Measurements from ENCODE around the gene LARP1.
"Not testable (repeated sequence)": the region's sequence is repeated elsewhere in the genome, so short reads cannot be mapped to it uniquely, and the experiment has no call there.

LARP1 gene

GRCh38 chr5:154834053-154834452, 78.9 kb downstream of the LARP1 start:
- H3K36me3 ChIP-seq (ENCODE audit: insufficient read depth, low read length): peaks cover 22% of the 10 kb centered on the region
- H3K9ac ChIP-seq (ENCODE audit: low read depth, low read length): no peak overlapping the region

GRCh38 chr5:154835701-154836052, 80.5 kb downstream of the LARP1 start:
- H3K9me3 ChIP-seq (replicated peaks; ENCODE audit: low read length); H3K4me3 ChIP-seq (ENCODE audit: low read length); H3K27me3 ChIP-seq (ENCODE audit: control insufficient read depth, insufficient read depth, low read length): not testable (repeated sequence)
- H3K4me2 ChIP-seq (ENCODE audit: low read length): peak overlapping the region; percentile 35
- H3K9ac ChIP-seq (ENCODE audit: low read depth, low read length): peak overlapping the region; percentile 28
- H3K4me1 ChIP-seq (ENCODE audit: control insufficient read depth, insufficient read depth, low read length): peaks cover 20% of the 10 kb centered on the region
- peaks cover 22% of the 10 kb centered on the region for H3K36me3 ChIP-seq (ENCODE audit: insufficient read depth, low read length)

More at GRCh38 chr5:154834053-154834452, 78.9 kb downstream of the LARP1 start:
- Histone ChIP-seq H3K9me3 (replicated peaks; ENCODE audit: low read length) (no peaks in the 10 kb centered on the region), H3K4me3 (ENCODE audit: low read length) (no peak overlapping the region), H3K4me1 (ENCODE audit: control insufficient read depth, insufficient read depth, low read length) (peaks cover 36% of the 10 kb centered on the region), H3K4me2 (ENCODE audit: low read length) (no peak overlapping the region), H3K27me3 (ENCODE audit: control insufficient read depth, insufficient read depth, low read length) (no peaks in the 10 kb centered on the region)

GRCh38 chr5:154836225-154836624, 81.0 kb downstream of the LARP1 start:
- Histone ChIP-seq H3K36me3 (ENCODE audit: insufficient read depth, low read length) (peaks cover 21% of the 10 kb centered on the region), H3K4me2 (ENCODE audit: low read length) (no peak overlapping the region), H3K4me3 (ENCODE audit: low read length) (no peak overlapping the region), H3K9ac (ENCODE audit: low read depth, low read length) (no peak overlapping the region), H3K9me3 (replicated peaks; ENCODE audit: low read length) (no peaks in the 10 kb centered on the region), H3K4me1 (ENCODE audit: control insufficient read depth, insufficient read depth, low read length) (peaks cover 17% of the 10 kb centered on the region), H3K27me3 (ENCODE audit: control insufficient read depth, insufficient read depth, low read length) (no peaks in the 10 kb centered on the region)

GRCh38 chr5:154837009-154837901, 82.1 kb downstream of the LARP1 start:
- Histone ChIP-seq H3K27me3 (ENCODE audit: control insufficient read depth, insufficient read depth, low read length) (no peaks in the 10 kb centered on the region), H3K4me2 (ENCODE audit: low read length) (no peak overlapping the region), H3K9me3 (replicated peaks; ENCODE audit: low read length) (no peaks in the 10 kb centered on the region), H3K36me3 (ENCODE audit: insufficient read depth, low read length) (peaks cover 15% of the 10 kb centered on the region), H3K4me3 (ENCODE audit: low read length) (no peak overlapping the region), H3K9ac (ENCODE audit: low read depth, low read length) (no peak overlapping the region), H3K4me1 (ENCODE audit: control insufficient read depth, insufficient read depth, low read length) (peaks cover 17% of the 10 kb centered on the region)

GRCh38 chr5:154840435-154841272, 85.5 kb downstream of the LARP1 start:
- peaks cover 10% of the 10 kb centered on the region for H3K36me3 ChIP-seq (ENCODE audit: insufficient read depth, low read length)
- no peaks in the 10 kb centered on the region for H3K9me3 ChIP-seq (replicated peaks; ENCODE audit: low read length)
- no peak overlapping the region for H3K4me2 ChIP-seq (ENCODE audit: low read length)

GRCh38 chr5:154841273-154841661, 86.1 kb downstream of the LARP1 start:
- no peaks in the 10 kb centered on the region for H3K27me3 ChIP-seq (ENCODE audit: control insufficient read depth, insufficient read depth, low read length)
- H3K9ac ChIP-seq (ENCODE audit: low read depth, low read length): no peak overlapping the region
- peaks cover 7% of the 10 kb centered on the region for H3K36me3 ChIP-seq (ENCODE audit: insufficient read depth, low read length)
- no peak overlapping the region for H3K4me3 ChIP-seq (ENCODE audit: low read length)
- peaks cover under 1% of the 10 kb centered on the region for H3K4me1 ChIP-seq (ENCODE audit: control insufficient read depth, insufficient read depth, low read length)
- H3K9me3 ChIP-seq (replicated peaks; ENCODE audit: low read length): no peaks in the 10 kb centered on the region
- H3K4me2 ChIP-seq (ENCODE audit: low read length): no peak overlapping the region

More at GRCh38 chr5:154840435-154841272, 85.5 kb downstream of the LARP1 start:
- Histone ChIP-seq H3K4me3 (ENCODE audit: low read length) (no peak overlapping the region), H3K27me3 (ENCODE audit: control insufficient read depth, insufficient read depth, low read length) (no peaks in the 10 kb centered on the region), H3K4me1 (ENCODE audit: control insufficient read depth, insufficient read depth, low read length) (peaks cover 6% of the 10 kb centered on the region), H3K9ac (ENCODE audit: low read depth, low read length) (no peak overlapping the region)

GRCh38 chr5:154842689-154843530, 87.7 kb downstream of the LARP1 start:
- no peaks in the 10 kb centered on the region for H3K4me1 ChIP-seq (ENCODE audit: control insufficient read depth, insufficient read depth, low read length)
- no peak overlapping the region for H3K9ac ChIP-seq (ENCODE audit: low read depth, low read length)

GRCh38 chr5:154844809-154845208, 89.6 kb downstream of the LARP1 start:
- H3K4me3 ChIP-seq (ENCODE audit: low read length): no peak overlapping the region
- no peaks in the 10 kb centered on the region for H3K36me3 ChIP-seq (ENCODE audit: insufficient read depth, low read length)
- H3K4me1 ChIP-seq (ENCODE audit: control insufficient read depth, insufficient read depth, low read length): peaks cover 6% of the 10 kb centered on the region
- H3K4me2 ChIP-seq (ENCODE audit: low read length): no peak overlapping the region
- no peaks in the 10 kb centered on the region for H3K9me3 ChIP-seq (replicated peaks; ENCODE audit: low read length)
- no peak overlapping the region for H3K9ac ChIP-seq (ENCODE audit: low read depth, low read length)
- H3K27me3 ChIP-seq (ENCODE audit: control insufficient read depth, insufficient read depth, low read length): no peaks in the 10 kb centered on the region

More at GRCh38 chr5:154842689-154843530, 87.7 kb downstream of the LARP1 start:
- no peak overlapping the region for H3K4me2 ChIP-seq (ENCODE audit: low read length)
- H3K36me3 ChIP-seq (ENCODE audit: insufficient read depth, low read length): peaks cover 1% of the 10 kb centered on the region
- no peak overlapping the region for H3K4me3 ChIP-seq (ENCODE audit: low read length)
- no peaks in the 10 kb centered on the region for H3K27me3 ChIP-seq (ENCODE audit: control insufficient read depth, insufficient read depth, low read length)
- no peaks in the 10 kb centered on the region for H3K9me3 ChIP-seq (replicated peaks; ENCODE audit: low read length)

- Histone ChIP-seq H3K4me3 (ENCODE audit: low read length) (peak overlapping the region; percentile 72), H3K27me3 (ENCODE audit: control insufficient read depth, insufficient read depth, low read length) (no peaks in the 10 kb centered on the region), H3K9ac (ENCODE audit: low read depth, low read length) (no peak overlapping the region), H3K36me3 (ENCODE audit: insufficient read depth, low read length) (no peaks in the 10 kb centered on the region), H3K9me3 (replicated peaks; ENCODE audit: low read length) (no peaks in the 10 kb centered on the region), H3K4me1 (ENCODE audit: control insufficient read depth, insufficient read depth, low read length) (peaks cover 18% of the 10 kb centered on the region), H3K4me2 (ENCODE audit: low read length) (peak overlapping the region; percentile 88)
These were observed 94.1 kb downstream of the LARP1 start for GRCh38 chr5:154849264-154849785.

- Histone ChIP-seq H3K27me3 (ENCODE audit: control insufficient read depth, insufficient read depth, low read length) (no peaks in the 10 kb centered on the region), H3K9me3 (replicated peaks; ENCODE audit: low read length) (no peaks in the 10 kb centered on the region), H3K36me3 (ENCODE audit: insufficient read depth, low read length) (no peaks in the 10 kb centered on the region), H3K4me3 (ENCODE audit: low read length) (peak overlapping the region; percentile 72), H3K9ac (ENCODE audit: low read depth, low read length) (peak overlapping the region; percentile 52), H3K4me2 (ENCODE audit: low read length) (peak overlapping the region; percentile 88), H3K4me1 (ENCODE audit: control insufficient read depth, insufficient read depth, low read length) (peaks cover 18% of the 10 kb centered on the region)
These were observed 94.6 kb downstream of the LARP1 start for GRCh38 chr5:154849791-154850201.
